GM21390 (cell line): ENCODE measurements around the gene CDKN1C.

Experiments
- ATAC-seq: cut with Tn5 transposase; IDR thresholded peaks from one replicate; pipeline ENCODE4 v1.9.1; 2021; ENCODE audit not compliant: unreplicated experiment

The CDKN1C gene

DNA sequence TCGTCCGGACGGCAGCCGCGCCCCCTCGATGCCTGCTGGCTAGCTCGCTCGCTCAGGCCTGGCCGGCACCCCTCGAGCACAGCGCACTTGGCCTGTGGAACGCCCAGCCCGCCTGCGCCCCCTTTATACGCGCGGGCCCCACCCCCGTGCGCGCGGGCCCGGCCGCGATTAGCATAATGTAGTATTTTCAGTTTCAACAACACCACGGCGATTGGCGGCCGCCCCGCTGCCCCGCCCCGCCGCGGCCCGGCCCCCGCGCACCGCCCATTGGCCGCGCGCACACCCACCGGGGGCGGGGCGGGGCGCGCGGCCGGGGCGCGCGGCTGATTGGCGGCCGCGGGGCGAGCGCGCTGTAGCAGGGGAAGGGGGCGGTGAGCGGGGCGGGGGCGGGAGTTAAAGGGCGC, at the start of gene CDKN1C:
TSS of gene CDKN1C (minus strand) at position 98 of the 404 bp plus-strand sequence. CDS start 319 bp downstream, outside the sequence.
- peak; percentile 78 for ATAC-seq

DNA sequence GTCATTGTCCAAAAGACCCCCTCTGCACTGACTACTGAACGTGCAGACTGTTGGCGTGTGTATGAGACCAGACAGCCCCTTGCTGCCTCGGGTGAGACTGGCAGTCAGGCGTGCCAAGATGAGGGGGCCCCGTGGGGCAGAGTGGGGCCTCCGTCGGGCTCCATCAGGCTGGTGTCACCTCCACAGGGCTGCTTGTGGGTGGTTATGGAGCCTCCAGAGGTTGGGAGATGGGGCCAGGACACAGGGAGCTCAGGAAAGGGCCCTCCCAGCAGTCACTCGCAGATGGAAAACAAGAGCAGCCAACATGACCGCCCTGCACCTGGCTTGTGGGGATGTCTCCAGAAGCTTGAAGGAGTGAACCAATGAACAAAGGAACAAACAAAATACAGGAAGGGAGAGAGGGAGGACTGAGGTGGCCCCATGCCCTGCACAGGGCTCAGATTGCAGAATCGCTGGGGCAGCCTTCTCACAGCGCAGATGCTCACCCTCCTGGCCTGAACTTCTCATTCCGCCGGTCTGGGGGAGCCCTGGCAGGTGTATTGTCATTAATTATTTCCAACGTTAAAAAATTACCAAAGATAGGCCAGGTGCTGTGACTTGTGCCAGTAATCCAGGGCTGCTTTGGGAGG, 49.1 kb upstream of the CDKN1C start:
- no peak for ATAC-seq

DNA sequence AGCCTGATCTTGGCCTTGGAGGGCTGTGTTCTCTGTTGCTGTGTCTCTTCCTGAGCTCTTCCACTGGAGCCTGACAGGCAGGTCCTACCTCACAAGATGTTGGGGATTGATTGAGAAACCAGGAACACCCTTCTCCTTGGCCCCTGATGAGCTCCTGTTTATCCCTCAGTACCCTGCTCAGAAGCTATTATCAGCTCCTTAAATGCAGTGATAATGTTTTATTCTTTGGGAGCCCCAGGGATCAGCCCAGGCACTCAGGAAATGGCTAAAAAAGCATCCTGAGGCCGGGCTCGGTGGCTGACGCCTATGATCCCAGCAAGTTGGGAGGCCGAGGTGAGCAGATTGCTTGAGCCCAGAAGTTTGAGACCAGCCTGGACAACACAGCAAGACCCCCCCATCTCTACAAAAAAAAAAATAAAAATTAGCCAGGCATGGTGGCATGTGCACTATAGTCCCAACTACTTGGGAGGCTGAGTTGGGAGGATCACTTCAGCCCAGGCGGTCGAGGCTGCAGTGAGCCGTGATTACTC, 48.5 kb upstream of the CDKN1C start:
- no peak for ATAC-seq

DNA sequence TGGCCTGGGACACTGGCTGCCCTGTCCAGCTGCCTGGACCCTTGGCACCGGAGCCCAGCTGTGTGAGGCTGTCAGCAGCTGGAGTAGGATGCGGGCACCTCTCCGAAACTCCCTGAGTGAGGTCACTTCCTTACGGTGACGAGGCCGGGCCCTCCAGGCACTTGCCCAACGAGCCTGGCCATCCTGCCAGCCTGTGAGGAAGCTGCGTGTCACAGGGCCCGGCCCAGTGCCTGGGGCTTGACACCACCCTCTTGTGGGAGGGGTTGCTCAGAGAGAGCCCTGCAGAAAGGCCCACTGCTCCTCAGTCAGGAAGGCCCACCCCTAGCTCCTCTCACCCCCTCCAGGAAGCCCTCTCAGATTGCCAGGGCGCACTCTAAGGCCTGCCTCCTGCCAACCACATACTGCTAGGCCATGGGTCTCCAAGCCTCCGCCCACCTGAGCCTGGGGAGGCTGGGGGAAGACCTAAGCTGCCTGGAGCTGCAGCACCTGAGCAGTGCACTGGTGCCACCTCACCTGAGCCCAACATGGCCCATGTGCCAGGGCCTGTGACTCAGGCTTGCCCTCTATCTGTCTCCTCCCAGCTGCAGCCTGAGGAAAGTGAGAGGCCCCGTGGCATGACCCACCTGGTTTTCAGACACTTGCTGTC, 47.9 kb upstream of the CDKN1C start:
- no peak for ATAC-seq

DNA sequence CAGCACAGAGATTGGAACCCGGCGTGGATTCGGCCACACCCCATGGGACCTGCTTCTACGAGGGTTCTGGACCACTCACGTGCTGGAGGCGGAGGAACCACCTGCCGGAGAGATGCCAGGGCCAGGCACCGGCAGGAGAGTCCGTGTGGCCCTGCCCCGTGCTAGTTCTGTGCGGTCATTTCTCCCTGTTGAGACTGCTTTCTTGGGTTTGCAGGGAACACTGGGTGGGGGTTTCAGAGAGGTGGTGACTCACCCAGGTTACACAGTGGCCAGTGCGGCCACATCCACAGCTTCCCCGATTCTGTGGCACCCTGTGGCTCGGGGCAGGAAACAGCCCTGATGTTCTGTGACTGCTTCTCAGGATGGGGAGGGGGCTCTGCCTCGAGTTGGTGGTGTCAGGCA, 47.3 kb upstream of the CDKN1C start:
- ATAC-seq, result no peak

DNA sequence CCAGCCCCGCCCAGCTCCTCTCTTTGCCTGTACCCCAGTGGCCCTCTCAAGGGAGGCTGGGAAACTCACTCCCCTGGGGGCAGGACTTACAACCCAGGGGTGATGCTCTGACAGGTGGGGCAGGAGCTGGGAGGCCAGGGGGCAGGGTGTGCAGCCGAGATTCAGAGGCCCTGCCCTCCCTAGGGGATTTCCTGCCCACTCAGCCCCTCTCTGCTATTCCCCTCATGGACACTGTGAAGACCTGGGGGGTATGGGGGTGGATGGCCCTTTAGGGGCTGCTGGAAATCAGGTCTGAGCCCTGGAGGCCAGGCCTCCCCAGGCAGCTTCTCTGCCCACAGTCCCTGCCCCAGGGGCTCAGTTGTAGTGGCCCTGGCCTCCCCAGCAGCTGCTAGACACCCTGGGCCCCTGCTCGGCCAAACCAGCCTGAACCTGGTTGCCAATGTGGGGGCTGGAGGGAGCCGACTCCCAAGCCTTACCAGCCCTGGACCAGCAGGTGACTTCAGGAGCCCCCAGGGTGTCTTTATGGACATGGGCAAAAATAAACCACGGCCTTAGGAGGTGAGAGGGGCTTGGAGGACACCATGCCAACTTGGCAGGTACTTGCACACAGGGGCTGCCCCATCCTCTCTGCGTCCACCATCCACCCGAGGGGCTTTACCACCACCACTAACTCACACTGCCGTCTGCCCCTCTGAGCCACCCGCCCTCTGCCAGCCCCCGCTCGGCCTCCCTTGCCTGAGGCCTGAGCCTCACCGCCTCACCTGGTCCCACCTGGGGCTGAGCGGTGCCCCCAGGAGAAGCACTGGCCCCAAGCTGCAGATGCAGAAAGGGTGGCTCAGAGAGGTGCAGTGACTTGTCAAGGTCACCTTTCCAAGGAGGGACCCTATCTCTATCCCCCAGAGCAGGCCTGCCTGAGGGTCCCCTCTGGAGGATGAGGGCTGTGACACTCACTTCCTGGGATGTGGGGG, 46.5 kb upstream of the CDKN1C start:
- ATAC-seq, result no peak

DNA sequence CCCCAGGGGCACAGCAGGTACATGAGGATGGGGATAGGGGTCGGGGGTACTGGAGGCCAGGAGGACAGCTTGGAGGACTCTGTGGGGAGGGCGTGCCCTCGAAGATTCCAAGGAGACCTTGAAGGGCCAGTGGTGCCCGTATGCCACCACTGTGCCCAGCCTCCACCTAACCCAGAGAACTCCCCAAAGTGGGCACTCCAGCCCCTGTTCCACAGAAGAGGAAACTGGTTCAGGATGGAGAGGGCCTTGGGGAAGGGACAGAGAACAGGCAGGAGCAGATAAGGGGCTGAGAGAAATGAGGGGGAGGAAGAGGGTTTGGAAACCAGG, 45.8 kb upstream of the CDKN1C start:
- no peak for ATAC-seq

DNA sequence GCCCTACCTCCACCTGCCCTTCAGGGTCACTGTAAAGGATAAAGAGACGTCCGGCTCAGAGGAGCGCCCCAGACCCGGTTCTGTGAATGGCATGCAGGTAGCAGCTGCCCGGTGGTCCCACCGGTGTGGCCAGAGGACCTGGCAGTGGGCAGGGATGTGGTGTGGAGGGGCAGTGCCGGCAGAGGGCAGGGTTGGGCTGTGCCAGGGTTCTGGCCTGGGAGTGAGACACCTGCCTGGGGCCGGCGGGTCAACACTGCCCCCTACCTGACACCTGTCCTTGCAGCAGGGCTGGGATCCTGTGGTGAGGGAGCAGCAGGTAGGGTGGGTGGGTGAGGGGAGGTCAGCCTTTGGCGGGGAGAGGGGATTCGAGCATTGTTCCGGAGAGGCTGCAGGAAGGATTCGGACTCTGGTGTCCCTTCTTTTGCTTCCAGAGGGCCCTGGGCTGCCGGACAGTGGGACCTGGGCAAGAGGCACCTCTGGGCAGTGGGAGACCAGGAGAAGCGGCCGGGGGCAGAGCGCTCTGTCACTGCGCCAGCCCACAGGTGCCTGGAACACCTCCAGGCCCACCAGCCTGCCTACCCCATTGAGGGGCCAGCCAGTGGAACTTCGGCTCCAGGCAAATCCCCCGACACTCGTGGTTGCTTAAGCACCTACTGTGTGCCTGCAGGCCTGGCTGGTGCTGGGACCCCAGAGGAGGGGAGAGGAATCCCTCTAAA, 45.3 kb upstream of the CDKN1C start:
- ATAC-seq, result no peak

DNA sequence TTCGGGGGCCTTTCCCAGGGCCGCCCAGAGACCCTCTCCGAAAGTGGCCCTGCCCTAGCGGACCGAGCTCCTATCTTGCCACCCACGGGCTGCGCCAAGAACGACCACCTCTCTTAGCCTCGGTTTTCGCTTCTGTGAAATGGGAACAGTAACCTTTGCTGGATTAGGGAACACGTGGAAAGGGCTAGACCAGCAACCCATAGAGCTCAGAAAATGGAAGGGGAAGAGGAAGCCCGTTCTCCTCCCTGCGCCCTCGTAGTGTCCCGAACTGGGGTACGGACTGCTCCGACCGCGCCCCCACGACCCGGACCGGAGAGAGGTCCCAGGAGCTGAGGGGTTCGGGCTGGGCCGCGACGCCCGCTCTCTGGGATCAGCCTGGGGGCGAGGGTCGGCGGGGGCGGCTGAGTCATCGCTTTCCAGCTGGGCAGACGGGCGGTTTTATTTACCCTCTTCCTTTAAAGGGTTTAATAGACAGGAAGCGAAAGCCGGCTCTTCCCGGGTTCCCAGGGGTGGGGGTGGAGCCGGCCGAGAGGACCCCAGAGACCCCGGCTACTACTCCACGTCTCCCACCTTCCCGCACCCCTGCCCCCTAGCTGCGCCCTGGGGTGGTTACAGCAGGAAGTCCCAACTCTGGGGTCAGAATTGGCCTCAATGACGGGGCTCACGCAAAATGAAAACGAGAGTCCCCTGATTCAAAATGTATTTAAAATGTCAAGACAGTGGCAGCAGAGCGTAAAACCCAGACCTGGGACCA, 44.6 kb upstream of the CDKN1C start:
- no peak for ATAC-seq

DNA sequence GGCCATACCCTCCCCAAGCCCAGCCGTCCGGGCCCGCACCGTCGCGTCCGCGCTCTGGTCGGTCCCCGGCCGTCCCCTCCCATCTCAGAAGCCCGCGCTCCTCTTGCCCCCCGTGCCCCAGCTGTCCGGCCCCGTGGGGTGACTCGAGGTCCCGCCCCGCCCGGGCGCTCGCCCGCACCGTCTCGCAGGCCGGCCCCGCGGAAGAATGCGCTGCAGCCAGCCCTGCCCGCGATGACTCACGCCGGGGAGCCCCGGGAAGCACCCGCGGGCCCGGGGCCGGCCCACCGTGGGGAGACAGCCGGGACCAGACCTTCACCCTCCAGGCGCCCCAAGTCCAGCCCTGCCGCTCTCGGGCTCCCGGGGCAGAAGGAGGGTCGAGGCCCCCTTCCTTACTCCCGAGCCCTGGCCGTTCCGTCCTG, 44.0 kb upstream of the CDKN1C start:
- ATAC-seq, result no peak

DNA sequence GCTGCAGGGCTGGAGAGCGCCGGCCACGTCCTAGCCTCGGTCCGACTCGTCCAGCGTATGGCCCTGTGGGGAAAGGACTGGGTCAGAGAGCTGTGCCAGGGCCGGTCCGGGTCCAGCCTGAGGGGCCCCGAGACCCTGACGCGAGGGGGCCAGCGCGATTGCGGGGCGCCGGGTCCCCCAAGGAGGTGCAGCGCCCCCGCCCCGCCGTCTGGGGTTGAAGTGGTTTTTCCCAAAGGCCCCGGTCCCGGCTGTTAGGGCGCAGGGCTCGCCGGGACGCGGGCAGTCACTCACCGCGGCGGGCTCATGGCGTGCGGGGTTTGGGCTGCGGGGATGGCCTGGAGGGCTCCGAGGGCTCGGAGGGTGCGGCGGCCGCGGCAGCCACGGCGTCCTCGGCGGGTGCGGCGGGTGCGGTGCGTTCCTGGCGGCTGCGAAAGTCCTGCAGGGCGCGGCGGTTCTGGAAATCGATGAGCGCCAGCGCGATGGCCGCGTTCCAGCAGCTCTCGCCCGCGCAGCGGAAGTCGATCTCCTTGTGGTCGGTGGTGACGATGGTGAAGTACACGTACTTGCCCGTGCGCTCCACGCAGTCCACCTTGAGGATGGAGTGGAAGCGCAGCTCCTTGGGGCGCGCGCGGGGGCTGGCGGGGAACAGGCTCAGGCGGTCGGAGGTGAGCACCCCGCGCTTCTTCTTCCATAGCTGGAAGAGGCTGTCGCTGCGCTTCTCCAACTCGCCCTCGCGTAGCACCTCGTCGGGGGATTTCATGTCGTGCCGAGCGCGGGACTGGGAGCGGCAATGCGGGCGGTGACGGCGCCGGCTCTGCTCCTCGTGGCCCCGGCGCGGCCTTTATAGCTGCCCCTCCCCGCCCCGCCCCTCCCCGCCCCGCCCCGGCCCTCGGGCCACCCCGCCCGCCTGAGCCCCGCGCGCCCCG, 43.3 kb upstream of the CDKN1C start, which contains the start of gene PHLDA2:
TSS of gene PHLDA2 (minus strand) at position 816 of the 926 bp plus-strand sequence. CDS start at position 760, 56 bp downstream.
- ATAC-seq, result no peak

DNA sequence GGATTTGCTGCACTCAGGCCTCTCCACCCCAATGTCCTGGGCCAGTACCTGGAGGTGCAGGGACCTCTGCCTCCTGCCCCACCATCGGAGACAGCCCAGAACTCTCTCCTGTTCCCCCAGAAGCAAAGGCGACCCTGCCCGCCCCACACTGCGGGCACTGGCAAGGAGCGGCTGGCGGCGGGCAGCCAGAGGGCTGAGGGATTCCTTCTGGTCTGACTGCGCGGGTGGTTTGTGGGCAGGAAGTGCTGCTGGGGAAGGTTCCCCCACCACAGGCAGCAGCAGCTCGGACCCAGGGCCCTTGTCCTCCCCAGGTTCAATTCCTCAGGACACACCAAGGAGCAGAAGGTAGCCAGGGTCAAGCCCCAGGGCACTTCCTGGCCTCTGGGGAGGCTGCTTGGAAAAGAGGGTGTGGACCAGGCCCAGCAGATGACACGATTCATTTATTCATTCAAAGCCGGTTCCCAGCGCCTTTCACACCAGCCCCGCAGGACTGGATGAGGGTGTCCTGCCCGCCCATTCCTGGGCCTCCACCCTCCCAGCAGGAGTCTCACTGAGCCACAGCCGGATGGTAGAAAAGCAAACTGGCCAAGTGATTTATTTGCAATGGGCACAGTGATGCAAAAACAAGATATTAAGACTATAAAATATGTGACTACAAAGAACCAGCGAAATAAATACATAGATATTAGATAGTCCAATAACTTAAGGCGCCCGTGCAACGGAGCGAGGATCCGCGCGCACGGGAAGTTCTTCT, 42.5 kb upstream of the CDKN1C start:
- ATAC-seq, result no peak

DNA sequence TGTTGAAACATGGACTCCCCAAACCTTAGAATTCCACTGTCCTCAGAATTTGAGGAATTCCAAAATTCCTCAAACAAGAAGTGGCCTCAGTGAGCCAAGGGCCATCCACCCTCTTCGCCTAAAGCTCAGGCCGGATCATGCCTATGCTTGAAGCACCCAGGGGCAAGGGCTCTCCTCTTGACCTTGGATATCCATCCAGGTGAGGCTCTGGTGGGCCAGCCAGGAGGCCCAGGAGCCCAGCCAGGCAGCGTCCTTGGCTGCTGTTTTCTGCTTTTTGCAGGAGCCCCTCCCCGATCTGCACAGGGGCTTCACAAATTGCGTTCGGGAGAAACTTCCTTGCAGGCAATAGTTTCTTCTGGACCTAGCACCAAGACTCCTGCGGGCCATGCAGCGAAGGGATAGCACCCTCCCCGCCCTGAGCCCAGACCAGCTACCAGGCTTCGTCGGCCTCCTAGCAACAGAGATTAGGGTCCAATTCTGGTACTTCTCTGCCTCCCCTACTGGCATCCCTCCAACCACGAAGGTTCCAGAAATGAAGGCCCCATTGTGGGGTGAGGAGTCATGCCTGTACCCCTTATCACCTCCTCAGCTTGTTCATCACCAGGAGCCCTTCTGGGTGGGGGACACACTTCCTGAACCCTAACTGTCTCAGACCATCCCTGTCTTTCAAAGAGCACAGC, 41.7 kb upstream of the CDKN1C start:
- no peak for ATAC-seq

DNA sequence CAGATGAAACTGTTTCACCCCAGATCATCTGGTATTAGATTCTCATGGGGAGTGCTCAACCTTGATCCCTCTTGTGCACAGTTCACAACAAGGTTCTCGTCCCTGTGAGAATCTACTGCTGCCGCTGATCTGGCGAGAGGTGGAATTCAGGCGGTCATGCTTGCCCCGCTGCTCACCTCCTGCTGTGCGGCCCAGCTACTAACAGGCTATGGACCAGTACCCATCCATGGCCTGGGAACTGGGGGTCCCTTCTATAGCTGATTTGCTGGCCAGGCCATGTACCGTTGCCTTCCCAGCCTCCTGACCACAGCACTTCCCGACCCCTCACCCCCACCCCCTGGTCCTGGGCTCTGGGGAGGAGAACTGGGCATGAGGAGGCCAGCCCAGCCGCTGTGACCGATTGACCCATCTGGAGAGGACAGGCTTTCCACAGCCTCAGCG, 41.1 kb upstream of the CDKN1C start:
- ATAC-seq, result no peak

DNA sequence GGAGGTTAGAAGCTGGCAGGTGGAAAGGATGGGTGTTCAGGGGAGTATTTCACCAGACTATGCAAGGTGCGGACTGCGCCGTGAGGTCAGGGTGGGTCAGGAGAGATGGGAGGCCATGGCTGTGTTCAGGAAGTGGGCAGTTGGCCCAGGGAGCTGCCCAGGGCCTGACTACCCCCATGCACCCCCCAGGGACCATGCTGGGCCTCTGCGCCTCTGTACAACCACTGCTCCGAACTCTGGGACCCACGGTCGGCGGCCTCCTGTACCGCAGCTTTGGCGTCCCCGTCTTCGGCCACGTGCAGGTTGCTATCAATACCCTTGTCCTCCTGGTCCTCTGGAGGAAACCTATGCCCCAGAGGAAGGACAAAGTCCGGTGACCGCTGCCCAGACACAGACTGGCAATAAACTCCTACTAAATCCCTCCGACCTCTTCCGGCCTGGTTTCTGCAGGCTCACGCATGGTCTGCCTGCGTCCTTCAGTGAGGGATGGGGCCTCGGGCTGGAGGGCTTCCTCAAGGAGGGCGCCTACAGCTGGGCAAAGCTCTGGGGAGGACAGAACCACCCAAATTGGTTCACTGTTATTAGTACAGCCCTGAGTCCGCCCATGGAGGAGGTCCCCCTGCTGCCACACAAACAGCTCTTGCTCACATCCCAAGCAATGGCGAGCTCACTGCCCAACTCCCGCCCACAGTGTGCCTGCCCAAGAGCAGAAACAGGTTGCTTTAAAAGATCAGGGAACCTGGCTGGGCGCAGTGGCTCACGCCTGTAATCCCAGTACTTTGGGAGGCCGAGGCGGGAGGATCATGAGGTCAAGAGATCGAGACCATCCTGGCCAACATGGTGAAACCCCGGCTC, 39.5 kb upstream of the CDKN1C start:
- ATAC-seq, result no peak

DNA sequence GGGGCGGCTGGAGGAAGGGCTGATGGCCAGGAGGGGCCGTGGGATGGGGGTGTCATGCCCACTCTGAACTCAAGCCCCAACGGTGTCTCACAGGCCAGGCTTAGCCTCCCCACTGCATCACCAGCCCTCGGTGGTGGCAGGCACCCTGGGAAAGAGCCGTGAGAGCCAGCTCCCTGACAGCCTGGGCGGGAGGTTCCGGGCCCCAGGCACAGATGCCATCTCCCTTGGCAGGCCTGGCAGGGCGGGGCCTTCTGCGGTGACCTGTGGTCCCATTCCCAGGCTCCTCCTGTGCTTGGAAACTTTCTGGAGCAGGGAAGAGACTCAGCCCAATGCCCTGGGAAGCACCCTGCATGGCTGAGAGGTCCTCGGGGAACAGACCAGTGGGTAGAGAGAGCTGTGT, 38.8 kb upstream of the CDKN1C start:
- ATAC-seq, result no peak
